H1 (cell line): ENCODE data around the gene EEF1A2. TPM values are rescaled to one million over a fixed set of nuclear protein-coding genes. Genes with fewer than 3 reads are reported as not detected.

ENCODE experiments used
- CTCF ChIA-PET: fragments of 300-600 bp; sonication (Branson Sonifier 250); formaldehyde crosslinking; loops from one replicate; lab custom pipeline; 2021; ENCODE audit not compliant: partially characterized antibody; lab: Charles Lee
- POLR2A ChIA-PET: fragments of 300-600 bp; sonication (Branson Sonifier 250); formaldehyde crosslinking; loops from one replicate; lab custom pipeline; 2021; ENCODE audit warnings: inconsistent platforms; ENCODE audit not compliant: partially characterized antibody; lab: Charles Lee
- DNase-seq, 2 experiments: peaks; one replicate each; pipeline versions ENCODE4 v3.0.0 to v3.0.0-alpha.2; 2010 to 2022; ENCODE audit warnings: low spot score in 2 of 2, low read depth in 1 of 2, mixed read lengths in 1 of 2
- FAIRE-seq: peaks from 2 replicates; lab custom pipeline; 2011; peaks lifted over from hg19 to GRCh38; lab: Jason Lieb, UNC
- H2AFZ ChIP-seq: 2 replicates; pipeline ENCODE4 v1.8.1; 2012; ENCODE audit warnings: low read length, inconsistent platforms
- H2AK5ac ChIP-seq: 2 replicates; pipeline ENCODE4 v1.6.1; 2013; ENCODE audit warnings: low read depth, low read length
- H2BK120ac ChIP-seq: replicated peaks from 2 replicates; pipeline ENCODE3; 2013; ENCODE audit warnings: low read depth, low read length, inconsistent platforms
- H2BK12ac ChIP-seq: 2 replicates; pipeline ENCODE4 v1.6.1; 2013; ENCODE audit warnings: low read depth, low read length
- H2BK15ac ChIP-seq: 2 replicates; pipeline ENCODE4 v1.6.1; 2013; ENCODE audit warnings: low read length
- H2BK20ac ChIP-seq: 2 replicates; pipeline ENCODE4 v1.6.1; 2013; ENCODE audit warnings: low read length
- H2BK5ac ChIP-seq: 2 replicates; pipeline ENCODE4 v1.6.1; 2013; ENCODE audit warnings: low read depth, low read length
- H3K14ac ChIP-seq: 2 replicates; pipeline ENCODE4 v1.6.1; 2013; ENCODE audit warnings: inconsistent platforms; ENCODE audit not compliant: insufficient read length
- H3K18ac ChIP-seq: 2 replicates; pipeline ENCODE4 v1.6.1; 2013; ENCODE audit warnings: low read length; ENCODE audit errors: extremely low read depth
- H3K23ac ChIP-seq: 2 replicates; pipeline ENCODE4 v1.6.1; 2013; ENCODE audit warnings: inconsistent platforms; ENCODE audit not compliant: insufficient read length
- H3K23me2 ChIP-seq: 2 replicates; pipeline ENCODE4 v1.6.1; 2013; ENCODE audit warnings: low read depth, low read length
- H3K27ac ChIP-seq: 2 replicates; pipeline ENCODE4 v1.6.1; 2011; ENCODE audit warnings: low read depth, low read length, inconsistent platforms
- H3K27me3 ChIP-seq, 4 experiments: replicated peaks in 1 of 4; 1 replicate in 1 of 4; 2 replicates in 3 of 4; pipeline versions ENCODE4 v1.6.1 to v1.8.1; 2011 to 2013; ENCODE audit warnings: low read length in 3 of 4, mild to moderate bottlenecking in 3 of 4, inconsistent platforms in 2 of 4, mixed read lengths in 2 of 4, moderate library complexity in 1 of 4; ENCODE audit not compliant: control insufficient read depth in 3 of 4, insufficient read depth in 3 of 4; ENCODE audit errors: extremely low read depth in 1 of 4
- H3K36me3 ChIP-seq, 4 experiments: 2 replicates each; pipeline versions ENCODE4 v1.6.1 to v1.8.1; 2011 to 2013; ENCODE audit warnings: mild to moderate bottlenecking in 4 of 4, low read length in 3 of 4, moderate library complexity in 2 of 4, control low read depth in 1 of 4, inconsistent platforms in 1 of 4; ENCODE audit not compliant: insufficient read depth in 4 of 4, control insufficient read depth in 2 of 4
- H3K4ac ChIP-seq: replicated peaks from 2 replicates; pipeline ENCODE3; 2013; ENCODE audit warnings: low read length, low read depth, mixed read lengths, inconsistent platforms; ENCODE audit not compliant: insufficient read length
- H3K4me1 ChIP-seq, 4 experiments: replicated peaks in 1 of 4; 1 replicate in 1 of 4; 2 replicates in 3 of 4; pipeline versions ENCODE4 v1.6.1 to v1.8.1; 2011 to 2013; ENCODE audit warnings: low read length in 3 of 4, inconsistent platforms in 2 of 4, mixed read lengths in 1 of 4; ENCODE audit not compliant: insufficient read depth in 4 of 4, control insufficient read depth in 3 of 4
- H3K4me2 ChIP-seq, 2 experiments: 2 replicates each; pipeline versions ENCODE4 v1.6.1 to v1.8.1; 2011 to 2013; ENCODE audit warnings: low read depth in 2 of 2, low read length in 2 of 2, control low read depth in 1 of 2, inconsistent platforms in 1 of 2, mild to moderate bottlenecking in 1 of 2; ENCODE audit not compliant: insufficient read depth in 1 of 2
- H3K4me3 ChIP-seq, 4 experiments: fragments of 200-600, 300-600 bp in 1 of 4; sonication (generic), shearing (Covaris generic), sonication (Bioruptor Twin) in 1 of 4; 2 replicates each; pipeline versions ENCODE4 v1.5.1 to v1.8.1; 2011 to 2016; ENCODE audit warnings: low read length in 4 of 4, low read depth in 3 of 4, control low read depth in 2 of 4, inconsistent platforms in 2 of 4, mild to moderate bottlenecking in 2 of 4, mixed read lengths in 1 of 4, moderate library complexity in 1 of 4; ENCODE audit not compliant: insufficient read depth in 2 of 4; ENCODE audit errors: extremely low read depth in 1 of 4
- H3K56ac ChIP-seq: replicated peaks from 2 replicates; pipeline ENCODE3; 2013; ENCODE audit warnings: low read depth, mild to moderate bottlenecking, mixed read lengths, low read length, inconsistent platforms; ENCODE audit not compliant: insufficient read length
- H3K79me1 ChIP-seq: 2 replicates; pipeline ENCODE4 v1.6.1; 2013; ENCODE audit warnings: low read depth, low read length, control low read depth
- H3K79me2 ChIP-seq, 2 experiments: 2 replicates each; pipeline versions ENCODE4 v1.6.1 to v1.8.1; 2012 to 2013; ENCODE audit warnings: low read length in 2 of 2, mild to moderate bottlenecking in 2 of 2, inconsistent platforms in 1 of 2; ENCODE audit not compliant: insufficient read depth in 2 of 2, control insufficient read depth in 1 of 2
- H3K9ac ChIP-seq, 4 experiments: replicated peaks in 1 of 4; 1 replicate in 1 of 4; 2 replicates in 3 of 4; pipeline versions ENCODE4 v1.6.1 to v1.8.1; 2011 to 2013; ENCODE audit warnings: low read depth in 3 of 4, low read length in 3 of 4, control low read depth in 2 of 4, mild to moderate bottlenecking in 2 of 4, moderate library complexity in 2 of 4, inconsistent platforms in 1 of 4; ENCODE audit errors: extremely low read depth in 1 of 4
- H3K9me3 ChIP-seq, 2 experiments: 2 replicates each; pipeline versions ENCODE4 v1.6.1 to v1.8.1; 2012 to 2013; ENCODE audit warnings: mild to moderate bottlenecking in 2 of 2, moderate library complexity in 2 of 2, control low read depth in 1 of 2, inconsistent platforms in 1 of 2, low read depth in 1 of 2, low read length in 1 of 2, mixed read lengths in 1 of 2; ENCODE audit not compliant: insufficient read depth in 2 of 2
- H4K20me1 ChIP-seq, 2 experiments: replicated peaks in 1 of 2; 2 replicates each; pipeline versions ENCODE3 to v1.8.1; 2011 to 2013; ENCODE audit warnings: inconsistent platforms in 2 of 2, low read length in 2 of 2, mild to moderate bottlenecking in 1 of 2; ENCODE audit not compliant: insufficient read depth in 2 of 2, control insufficient read depth in 1 of 2
- H4K5ac ChIP-seq: 2 replicates; pipeline ENCODE4 v1.6.1; 2013; ENCODE audit warnings: low read length, low read depth, mixed read lengths, inconsistent platforms; ENCODE audit not compliant: insufficient read length
- H4K8ac ChIP-seq: 2 replicates; pipeline ENCODE4 v1.8.0; 2013; ENCODE audit warnings: mild to moderate bottlenecking, moderate library complexity, low read length, inconsistent platforms; ENCODE audit not compliant: insufficient read depth; ENCODE audit errors: extremely low read depth
- H4K91ac ChIP-seq: replicated peaks from 2 replicates; pipeline ENCODE3; 2013; ENCODE audit warnings: low read length, mixed read lengths, inconsistent platforms; ENCODE audit not compliant: insufficient read length
- CREB1 ChIP-seq: IDR thresholded peaks from 2 replicates; pipeline ENCODE4 v1.6.1; 2012; ENCODE audit warnings: inconsistent platforms
- KDM1A ChIP-seq: fragments of 200-600, 300-600 bp; sonication (generic); IDR thresholded peaks from 2 replicates; pipeline ENCODE4 v1.7.1; 2016; ENCODE audit warnings: mild to moderate bottlenecking, low read length, borderline replicate concordance
- TAF7 ChIP-seq: optimal IDR thresholded peaks from 2 replicates; pipeline ENCODE3; 2011; ENCODE audit warnings: low read depth, mild to moderate bottlenecking, inconsistent platforms, low read length, moderate library complexity, borderline replicate concordance
- WGBS, 2 experiments: shearing (Covaris generic) in 1 of 2; methylation state at CpG; one replicate each; pipeline versions ENCODE4 v1.1.6 to v1.1.7; 2013 to 2015; ENCODE audit warnings: low lambda C conversion rate in 2 of 2, mixed read lengths in 2 of 2, inconsistent platforms in 1 of 2, low coverage in 1 of 2, missing lambda C conversion rate in 1 of 2; ENCODE audit not compliant: insufficient replicate concordance in 2 of 2, insufficient coverage in 1 of 2, insufficient read length in 1 of 2; ENCODE audit errors: extremely low coverage in 1 of 2, missing lambda C conversion rate in 1 of 2; 5-methylcytosine and 5-hydroxymethylcytosine counted together
- polyA plus RNA-seq, 7 experiments: library from polyadenylated mRNA; depleted of rRNA in 3 of 7; stranded (reverse) in 5 of 7; unstranded in 2 of 7; fragments of >200 nt in 5 of 7; fragments of 200-250 nt in 2 of 7; gene quantifications; 1 replicate in 5 of 7; 2 replicates in 1 of 7; 4 replicates in 1 of 7; pipeline versions ENCODE4 v1.2.1 to v1.2.3, GENCODE V29; 2011 to 2013; ENCODE audit warnings: missing spikeins in 2 of 7, mixed read lengths in 2 of 7
- total RNA-seq: library from RNA; stranded (reverse); fragmentation: NEBNext Ultra II Directional; extraction: Animal tissue kit (Norgen Biotek cat#: 25700); gene quantifications from 2 replicates; pipeline ENCODE4 v1.2.1, GENCODE V29; 2021
- TF ChIP-seq, protein P1 (sequence below): IDR thresholded peaks from 2 replicates; pipeline ENCODE4 v1.6.1; 2012; ENCODE audit warnings: inconsistent platforms
- TF ChIP-seq, protein P2 (sequence below): IDR thresholded peaks from 2 replicates; pipeline ENCODE4 v1.6.1; 2012; ENCODE audit warnings: inconsistent platforms

EEF1A2 gene
- total and polyA plus RNA-seq, 2 of the 8 experiments (the other 6 are each of a cell fraction or from before 2014, with no cell fraction given), result 7.4 to 25.8 TPM

DNA sequence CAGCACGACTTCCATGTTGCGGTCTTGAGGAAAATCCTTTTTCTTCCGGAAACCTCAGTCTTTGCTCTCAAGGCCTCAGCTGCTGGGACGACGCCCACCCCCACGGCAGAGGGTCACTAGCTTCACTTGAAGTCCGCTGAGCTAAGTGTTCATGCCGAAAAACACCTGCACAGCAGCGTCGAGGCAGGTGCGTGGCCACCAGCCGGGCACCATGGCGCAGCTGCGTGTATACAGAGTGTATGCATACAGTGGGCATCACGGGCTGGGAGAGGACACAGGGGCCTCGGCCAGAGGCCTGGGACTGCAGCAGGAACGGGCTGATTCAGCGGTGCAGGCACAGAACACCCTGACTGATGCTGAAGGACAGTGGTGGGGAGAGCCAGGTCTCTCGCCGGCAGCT is 46.5 kb downstream of the EEF1A2 start:
- H3K9ac ChIP-seq, result no peak overlapping the region
- no peak overlapping the region for H3K23ac ChIP-seq
- no peak overlapping the region for H3K56ac ChIP-seq
- peaks cover 0 to 32% (median 22%) of the 10 kb centered on the region in 4 experiments; a peak in 5 of 7 replicates for H3K4me1 ChIP-seq
- 90% methylated on average over 20 of the region's 20 CpGs; no CpG with 5 or more reads in 1 of the 2 experiments for WGBS, 2 experiments
- H2BK5ac ChIP-seq, result no peak overlapping the region; the same call in 1 of the 2 replicates
- H3K79me1 ChIP-seq, result peaks cover 29% of the 10 kb centered on the region
- FAIRE-seq (no peak), DNase-seq (no peak)
- ChIA-PET CTCF (interaction anchor here (0.6 to 1.6 kb wide), 6 partner anchors 13 to 503 kb away, joined by 3 to 4 read pairs (median 4); no protein-coding TSS in a partner anchor), POLR2A (interaction anchor here (1.3 to 1.7 kb wide), 2 partner anchors 13 to 18 kb away, joined by 4 to 5 read pairs; no protein-coding TSS in a partner anchor)
- H3K4ac ChIP-seq, result no peak overlapping the region
- H2AFZ ChIP-seq, result no peak overlapping the region
- peak overlapping the region; percentile 29; the same call in 1 of the 2 replicates for H2BK15ac ChIP-seq
- TF ChIP-seq, protein P1, sequence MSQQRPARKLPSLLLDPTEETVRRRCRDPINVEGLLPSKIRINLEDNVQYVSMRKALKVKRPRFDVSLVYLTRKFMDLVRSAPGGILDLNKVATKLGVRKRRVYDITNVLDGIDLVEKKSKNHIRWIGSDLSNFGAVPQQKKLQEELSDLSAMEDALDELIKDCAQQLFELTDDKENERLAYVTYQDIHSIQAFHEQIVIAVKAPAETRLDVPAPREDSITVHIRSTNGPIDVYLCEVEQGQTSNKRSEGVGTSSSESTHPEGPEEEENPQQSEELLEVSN, result no peak
- TF ChIP-seq CREB1, result no peak
- no peak for TF ChIP-seq KDM1A
- TF ChIP-seq, protein P2, sequence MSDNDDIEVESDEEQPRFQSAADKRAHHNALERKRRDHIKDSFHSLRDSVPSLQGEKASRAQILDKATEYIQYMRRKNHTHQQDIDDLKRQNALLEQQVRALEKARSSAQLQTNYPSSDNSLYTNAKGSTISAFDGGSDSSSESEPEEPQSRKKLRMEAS, result no peak
- no peak for TF ChIP-seq TAF7
- H3K18ac ChIP-seq, result no peak overlapping the region; the same call in 1 of the 2 replicates
- no peak overlapping the region for H4K8ac ChIP-seq
- no peak overlapping the region for H2AK5ac ChIP-seq
- no peak overlapping the region for H3K27ac ChIP-seq
- no peaks in the 10 kb centered on the region for H3K27me3 ChIP-seq
- no peak overlapping the region for H3K14ac ChIP-seq
- H2BK20ac ChIP-seq, result no peak overlapping the region
- no peak overlapping the region for H2BK120ac ChIP-seq
- no peak overlapping the region for H3K4me2 ChIP-seq
- H2BK12ac ChIP-seq, result no peak overlapping the region
- H4K20me1 ChIP-seq, result peaks cover 2 to 34% of the 10 kb centered on the region in 2 experiments
- no peaks in the 10 kb centered on the region for H3K9me3 ChIP-seq
- no peaks in the 10 kb centered on the region for H3K36me3 ChIP-seq
- H4K91ac ChIP-seq, result peak overlapping the region; percentile 25
- no peaks in the 10 kb centered on the region for H3K23me2 ChIP-seq
- no peak overlapping the region for H4K5ac ChIP-seq
- no peak overlapping the region for H3K4me3 ChIP-seq
- H3K79me2 ChIP-seq, result peaks cover 0 to 48% of the 10 kb centered on the region in 2 experiments; a peak in 3 of 4 replicates
